Body of pancreas (tissue), 4 donors: ENCODE data around the gene BRD3OS. TPM values are rescaled to one million over a fixed set of nuclear protein-coding genes. Genes with fewer than 3 reads are reported as not detected.

Source experiments
- ATAC-seq: fragments of 150-250 bp; one replicate; pipeline ENCODE4 v1.9.1; 2016
- DNase-seq, 4 donors: peaks; one replicate each; pipeline ENCODE4 v3.0.0-alpha.2; 2019
- H3K27ac ChIP-seq, 4 donors: fragments of 200-600 bp; sonication (generic); 1 replicate in 3 of 4; 2 replicates in 1 of 4; pipeline versions ENCODE4 v1.5.1 to v1.6.1; 2016 to 2019; ENCODE audit warnings: mild to moderate bottlenecking in 1 of 4, mixed read lengths in 1 of 4, moderate library complexity in 1 of 4
- H3K27me3 ChIP-seq, 2 donors: fragments of 200-600 bp; sonication (generic); one replicate each; pipeline ENCODE4 v1.6.0; 2016; ENCODE audit warnings: mild to moderate bottlenecking in 1 of 2
- H3K36me3 ChIP-seq, 2 donors: fragments of 200-600 bp; sonication (generic); replicated peaks in 1 of 2; 2 replicates each; pipeline ENCODE4 v1.5.1; 2016; ENCODE audit warnings: low read depth in 2 of 2; ENCODE audit not compliant: insufficient read depth in 1 of 2
- H3K4me1 ChIP-seq: fragments of 200-600 bp; sonication (generic); one replicate; pipeline ENCODE4 v1.6.0; 2016
- H3K4me3 ChIP-seq, 2 donors: fragments of 200-600 bp; sonication (generic); 1 replicate in 1 of 2; 2 replicates in 1 of 2; pipeline ENCODE4 v1.5.1; 2016 to 2019
- H3K9me3 ChIP-seq, 3 donors: fragments of 200-600 bp; sonication (generic); 1 replicate in 2 of 3; 2 replicates in 1 of 3; pipeline ENCODE4 v1.5.1; 2016
- CTCF ChIP-seq, 7 experiments: fragments of 450-650 bp in 4 of 7; fragments of 200-600 bp in 3 of 7; sonication (generic) in 3 of 7; IDR thresholded peaks; one replicate each; pipeline ENCODE4 v1.5.1; 2016 to 2019; ENCODE audit warnings: antibody characterized with exemption in 7 of 7
- POLR2A ChIP-seq, 3 donors: fragments of 450-650 bp; IDR thresholded peaks; one replicate each; pipeline ENCODE4 v1.6.1; 2016; ENCODE audit warnings: antibody characterized with exemption in 3 of 3, mild to moderate bottlenecking in 2 of 3
- WGBS, 2 donors: methylation state at CpG; one replicate each; pipeline ENCODE4 v1.1.5; 2017; 5-methylcytosine and 5-hydroxymethylcytosine counted together
- intact Hi-C: fragments of 100-400 bp; cut with DNase I; formaldehyde crosslinking; loops from one replicate; pipeline ENCODE4 v1.15.1; 2023
- total RNA-seq, 2 donors: library from RNA; depleted of rRNA; stranded (reverse); fragments of >200 nt; gene quantifications; one replicate each; pipeline ENCODE4 v1.1.0, GENCODE V29; 2016

Gene BRD3OS
- total RNA-seq, 2 donors from 2014 or later, result 7.3 to 9.6 TPM

GRCh38 chr9:134062461-134063087 is 37.3 kb downstream of the BRD3OS start:
- no peak for ATAC-seq
- no peak for DNase-seq
- Histone ChIP-seq H3K4me3 (no peak overlapping the region), H3K36me3 (no peaks in the 10 kb centered on the region), H3K9me3 (no peaks in the 10 kb centered on the region), H3K4me1 (peaks cover 79% of the 10 kb centered on the region), H3K27me3 (no peaks in the 10 kb centered on the region), H3K27ac (peak overlapping the region in 1 of 4 donors; percentile 4)
- TF ChIP-seq CTCF (IDR thresholded peaks at IDR 0.05), result no peak
- TF ChIP-seq POLR2A (IDR thresholded peaks at IDR 0.05), result no peak
- intact Hi-C loops, result no loop called here
- 59 to 94% methylated on average over 12 to 21 of the region's 22 CpGs for WGBS, 2 donors

- H3K27me3 ChIP-seq, result no peaks in the 10 kb centered on the region
- no peaks in the 10 kb centered on the region for H3K36me3 ChIP-seq
- H3K9me3 ChIP-seq, result no peaks in the 10 kb centered on the region
- DNase-seq (no peak), ATAC-seq (no peak)
- no peak overlapping the region for H3K4me3 ChIP-seq
- 80 to 97% methylated on average over 5 to 15 of the region's 15 CpGs for WGBS, 2 donors
- peaks cover 74% of the 10 kb centered on the region for H3K4me1 ChIP-seq
- H3K27ac ChIP-seq, result no peak overlapping the region
- TF ChIP-seq CTCF (IDR thresholded peaks at IDR 0.05), result no peak
- TF ChIP-seq POLR2A (IDR thresholded peaks at IDR 0.05), result no peak
- intact Hi-C loops, result no loop called here
Observed at GRCh38 chr9:134063088-134063570, 37.8 kb downstream of the BRD3OS start.

DNA sequence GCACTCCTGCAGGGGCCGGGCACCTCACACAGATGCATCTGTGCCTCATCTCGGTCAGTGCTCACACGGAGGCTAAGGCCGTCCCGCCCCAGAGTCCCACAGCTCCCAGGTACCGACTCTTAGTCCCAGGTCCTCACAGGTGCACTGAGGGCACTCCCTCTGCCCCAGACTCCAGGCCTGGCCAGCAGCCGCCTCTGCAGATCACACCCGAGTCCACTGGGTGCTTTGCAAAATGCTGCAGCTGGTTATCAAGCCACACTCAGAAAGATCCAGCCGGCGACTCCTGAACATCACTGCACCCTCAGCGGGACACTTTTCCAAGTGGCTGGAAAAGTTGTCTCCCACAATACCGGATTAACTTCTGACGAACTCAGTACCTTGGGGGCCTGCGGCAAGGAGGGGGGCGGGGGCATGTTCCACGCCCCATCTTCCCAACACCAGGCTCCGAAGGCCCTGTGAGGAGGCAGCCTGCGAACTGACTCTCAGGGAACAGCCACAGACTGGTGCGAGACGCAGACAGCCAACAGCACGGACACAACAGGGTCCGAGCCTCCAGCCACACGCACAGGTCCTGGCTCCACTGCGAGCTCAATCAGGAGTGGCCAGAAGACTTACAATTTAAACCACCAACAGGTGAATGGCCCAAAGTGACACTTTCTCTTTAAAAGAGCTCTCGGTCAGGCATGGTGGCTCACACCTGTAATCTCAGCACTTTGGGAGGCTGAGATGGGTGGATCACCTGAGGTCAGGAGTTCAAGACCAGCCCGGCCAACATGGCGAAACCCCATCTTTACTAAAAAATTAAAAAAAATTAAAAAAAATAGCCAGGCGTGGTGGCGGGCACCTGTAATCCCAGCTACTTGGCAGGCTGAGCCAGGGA is 38.5 kb downstream of the BRD3OS start:
- intact Hi-C loops, result no loop called here
- H3K4me1 ChIP-seq, result peaks cover 68% of the 10 kb centered on the region
- no peak for ATAC-seq

DNA sequence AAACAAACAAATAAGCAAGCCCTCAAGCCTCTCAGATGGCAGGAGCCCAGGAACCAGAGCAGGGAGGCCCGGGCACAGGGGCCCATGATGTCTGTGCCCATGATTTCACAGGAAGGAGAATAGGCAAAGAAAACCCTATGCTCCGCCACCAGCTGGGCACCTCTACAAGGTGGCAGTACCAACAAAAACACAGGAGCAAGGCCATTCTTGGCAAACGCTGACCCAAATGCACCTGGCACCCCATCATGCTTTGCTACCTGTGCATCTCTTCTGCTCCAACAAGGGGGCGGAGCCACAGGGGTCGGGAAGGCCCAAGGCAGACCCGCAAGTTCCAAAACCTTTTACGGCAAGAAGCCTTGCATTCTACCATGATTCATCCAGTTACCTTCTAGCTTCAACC is 39.4 kb downstream of the BRD3OS start:
- no peaks in the 10 kb centered on the region for H3K9me3 ChIP-seq
- TF ChIP-seq CTCF (IDR thresholded peaks at IDR 0.05) (no peak), POLR2A (IDR thresholded peaks at IDR 0.05) (no peak)
- DNase-seq (peak in 2 of 4 donors; percentile 13 to 52), ATAC-seq (no peak)
- peaks cover 66% of the 10 kb centered on the region for H3K4me1 ChIP-seq
- 67 to 77% methylated on average over 7 of the region's 7 CpGs for WGBS, 2 donors
- intact Hi-C loops, result no loop called here
- H3K36me3 ChIP-seq, result no peaks in the 10 kb centered on the region
- H3K4me3 ChIP-seq, result no peak overlapping the region
- H3K27me3 ChIP-seq, result no peaks in the 10 kb centered on the region
- peak overlapping the region in 2 of 4 donors; percentile 82 to 93 for H3K27ac ChIP-seq

More for the DNA sequence above, 38.5 kb downstream of the BRD3OS start:
- no peaks in the 10 kb centered on the region for H3K9me3 ChIP-seq
- H3K27me3 ChIP-seq, result no peaks in the 10 kb centered on the region
- DNase-seq, result no peak
- H3K4me3 ChIP-seq, result no peak overlapping the region
- H3K36me3 ChIP-seq, result no peaks in the 10 kb centered on the region
- 92 to 95% methylated on average over 16 to 29 of the region's 29 CpGs for WGBS, 2 donors
- no peak for TF ChIP-seq CTCF (IDR thresholded peaks at IDR 0.05)
- no peak for TF ChIP-seq POLR2A (IDR thresholded peaks at IDR 0.05)
- no peak overlapping the region for H3K27ac ChIP-seq
